GM23338 (cell line): ENCODE measurements around the gene VDAC1. TPM values are rescaled to one million over a fixed set of nuclear protein-coding genes. Genes with fewer than 3 reads are reported as not detected.

Experiments used
- ATAC-seq: fragments of 200-7000 bp; cut with Tn5 transposase; 3 replicates; pipeline ENCODE4 v1.9.1; 2020
- DNase-seq: peaks from one replicate; pipeline ENCODE4 v3.0.0-alpha.2; 2015; ENCODE audit warnings: low spot score
- H2AFZ ChIP-seq: fragments of 200-600 bp; sonication (generic); 2 replicates; pipeline ENCODE4 v1.8.0; 2016; ENCODE audit warnings: antibody characterized with exemption, mild to moderate bottlenecking, moderate library complexity
- H3F3A ChIP-seq: fragments of 200-600 bp; sonication (generic); replicated peaks from 2 replicates; pipeline ENCODE4 v1.8.0; 2017; ENCODE audit warnings: antibody characterized with exemption, mixed run types, low read depth
- H3K27ac ChIP-seq: fragments of 200-600 bp; sonication (generic); 2 replicates; pipeline ENCODE4 v1.6.1; 2016; ENCODE audit warnings: low read depth
- H3K27me3 ChIP-seq: fragments of 200-600 bp; sonication (generic); 2 replicates; pipeline ENCODE4 v1.8.0; 2016; ENCODE audit warnings: mild to moderate bottlenecking, mixed run types, moderate library complexity; ENCODE audit not compliant: insufficient read depth
- H3K36me3 ChIP-seq: fragments of 200-600 bp; sonication (generic); 2 replicates; pipeline ENCODE4 v1.8.0; 2016; ENCODE audit warnings: mild to moderate bottlenecking; ENCODE audit not compliant: insufficient read depth
- H3K4me1 ChIP-seq: fragments of 200-600 bp; sonication (generic); 2 replicates; pipeline ENCODE4 v1.8.0; 2016; ENCODE audit warnings: mild to moderate bottlenecking, moderate library complexity; ENCODE audit not compliant: insufficient read depth
- H3K4me2 ChIP-seq: fragments of 200-600 bp; sonication (generic); 2 replicates; pipeline ENCODE4 v1.7.1; 2017; ENCODE audit warnings: mixed run types
- H3K4me3 ChIP-seq: fragments of 200-600 bp; sonication (generic); 2 replicates; pipeline ENCODE4 v1.6.1; 2016; ENCODE audit warnings: mixed run types
- H3K79me2 ChIP-seq: fragments of 200-600 bp; sonication (generic); replicated peaks from 2 replicates; pipeline ENCODE4 v1.8.0; 2017; ENCODE audit warnings: mild to moderate bottlenecking; ENCODE audit not compliant: insufficient read depth
- H3K9me2 ChIP-seq: fragments of 200-600 bp; sonication (generic); 2 replicates; pipeline ENCODE4 v1.8.0; 2017; ENCODE audit not compliant: insufficient read depth
- H4K20me1 ChIP-seq: fragments of 200-600 bp; sonication (generic); replicated peaks from 2 replicates; pipeline ENCODE4 v1.8.0; 2017; ENCODE audit warnings: mild to moderate bottlenecking; ENCODE audit not compliant: insufficient read depth
- H3K27ac Mint-ChIP-seq: 2 replicates; pipeline ENCODE4 v1.8.0; 2020; ENCODE audit warnings: inconsistent platforms, mild to moderate bottlenecking, moderate library complexity, mixed read lengths
- H3K27me3 Mint-ChIP-seq: 3 replicates; pipeline ENCODE4 v1.8.0; 2022; ENCODE audit warnings: low read depth, mild to moderate bottlenecking, moderate library complexity, mixed read lengths, inconsistent platforms; ENCODE audit not compliant: insufficient read depth, poor library complexity
- H3K36me3 Mint-ChIP-seq: 3 replicates; pipeline ENCODE4 v1.8.0; 2021; ENCODE audit warnings: low read depth, mild to moderate bottlenecking, inconsistent platforms, moderate library complexity, mixed read lengths
- H3K4me1 Mint-ChIP-seq: 3 replicates; pipeline ENCODE4 v1.8.0; 2020; ENCODE audit warnings: mild to moderate bottlenecking, inconsistent platforms, mixed read lengths
- H3K4me3 Mint-ChIP-seq: 3 replicates; pipeline ENCODE4 v1.8.0; 2021; ENCODE audit warnings: moderate library complexity, mild to moderate bottlenecking, inconsistent platforms, mixed read lengths
- H3K9me3 Mint-ChIP-seq: 3 replicates; pipeline ENCODE4 v1.8.0; 2020; ENCODE audit warnings: moderate library complexity, mild to moderate bottlenecking, inconsistent platforms, mixed read lengths
- EZH2 ChIP-seq: fragments of 200-600 bp; sonication (generic); IDR thresholded peaks from one replicate; pipeline ENCODE4 v1.8.0; 2017; ENCODE audit warnings: antibody characterized with exemption, mild to moderate bottlenecking, low read depth; ENCODE audit not compliant: unreplicated experiment
- EZH2phosphoT487 ChIP-seq: fragments of 200-600 bp; sonication (generic); IDR thresholded peaks from one replicate; pipeline ENCODE4 v1.8.1; 2018; ENCODE audit warnings: antibody characterized with exemption; ENCODE audit not compliant: unreplicated experiment
- JUNB ChIP-seq: IDR thresholded peaks from one replicate; pipeline ENCODE4 v1.6.1; 2016; ENCODE audit warnings: antibody characterized with exemption; ENCODE audit not compliant: unreplicated experiment
- POLR2AphosphoS5 ChIP-seq: IDR thresholded peaks from 2 replicates; pipeline ENCODE4 v1.6.1; 2016; ENCODE audit warnings: antibody characterized with exemption, low read depth
- STAT1 ChIP-seq: IDR thresholded peaks from one replicate; pipeline ENCODE4 v1.6.1; 2016; ENCODE audit warnings: antibody characterized with exemption; ENCODE audit not compliant: unreplicated experiment
- ZNF114 ChIP-seq: fragments of 250-450 bp; sonication (Bioruptor Pico); IDR thresholded peaks from 2 replicates; pipeline ENCODE4 v1.5.0; 2020; ENCODE audit warnings: mild to moderate bottlenecking, moderate library complexity
- ZNF331 ChIP-seq: fragments of 250-450 bp; sonication (Bioruptor Pico); IDR thresholded peaks from 2 replicates; pipeline ENCODE4 v1.5.0; 2020; ENCODE audit warnings: low read depth, mild to moderate bottlenecking, moderate library complexity
- polyA plus RNA-seq: library from polyadenylated mRNA; unstranded; fragments of >200 nt; fragmentation: Nextera tagmentation; extraction: Ambion mirVana; gene quantifications from 2 replicates; pipeline ENCODE4 v1.2.1, GENCODE V29; 2016
- total RNA-seq: library from RNA; depleted of rRNA; stranded (reverse); fragments of >200 nt; shearing (Covaris generic); gene quantifications from 2 replicates; pipeline ENCODE4 v1.2.3, GENCODE V29; 2014
- TF ChIP-seq, protein P1 (sequence below): IDR thresholded peaks from 2 replicates; pipeline ENCODE4 v1.6.1; 2016; ENCODE audit warnings: antibody characterized with exemption
- TF ChIP-seq, protein P2 (sequence below): fragments of 250-450 bp; sonication (Bioruptor Pico); IDR thresholded peaks from 2 replicates; pipeline ENCODE4 v1.5.0; 2020; ENCODE audit warnings: mild to moderate bottlenecking, moderate library complexity
- TF ChIP-seq, protein P3 (sequence below): IDR thresholded peaks from one replicate; pipeline ENCODE4 v1.6.1; 2018; ENCODE audit warnings: antibody characterized with exemption; ENCODE audit not compliant: unreplicated experiment

The VDAC1 gene
- total and polyA plus RNA-seq, 2 experiments from 2014 or later: 300 to 329 TPM

DNA sequence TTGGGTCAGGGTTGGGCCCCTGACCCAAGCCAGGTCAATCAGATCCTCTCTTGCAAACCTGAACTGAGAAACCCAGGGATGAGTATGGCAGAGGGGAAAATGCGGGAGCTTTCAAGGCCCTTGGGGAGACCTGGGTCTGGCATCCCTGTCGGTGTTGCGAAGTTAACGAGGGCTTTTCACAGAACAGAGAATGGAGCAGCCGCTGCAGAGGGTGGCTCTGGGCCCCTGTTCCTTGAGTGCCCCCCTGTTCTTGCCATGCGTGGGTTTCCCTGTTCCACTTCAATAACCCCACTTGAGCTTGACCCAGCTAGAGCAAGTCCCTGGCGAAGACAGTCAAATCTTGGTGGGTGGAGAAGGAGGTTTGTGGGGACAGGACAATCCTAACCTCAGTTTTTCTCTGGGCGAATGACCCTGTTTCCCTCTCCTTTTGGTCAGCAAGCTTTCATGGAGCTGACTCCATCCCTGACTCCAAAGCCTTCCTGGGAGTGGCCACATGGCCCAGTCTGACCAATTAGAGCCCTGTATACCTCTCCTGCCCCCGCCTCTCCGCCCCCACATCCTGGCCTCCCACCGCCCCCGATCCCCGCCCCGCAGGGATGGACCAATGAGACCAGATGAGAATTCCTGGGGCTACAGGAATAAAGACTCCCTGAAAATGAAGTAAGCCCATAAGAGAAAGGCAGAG lies 2.9 kb upstream of the VDAC1 start:
- peak; percentile 89 for DNase-seq
- ATAC-seq: peak; percentile 46
- Histone ChIP-seq H3F3A (peaks cover 8% of the 10 kb centered on the region), H4K20me1 (peaks cover 8% of the 10 kb centered on the region), H3K27me3 (no peaks in the 10 kb centered on the region), H3K4me3 (0 out of 2 replicates have a peak overlapping the region, but pooled peaks have one; percentile 35), H3K36me3 (no peaks in the 10 kb centered on the region), H3K79me2 (peaks cover 15% of the 10 kb centered on the region), H2AFZ (peak overlapping the region; percentile 80; the same call in 1 of the 2 replicates), H3K9me2 (no peaks in the 10 kb centered on the region), H3K4me2 (peak overlapping the region; percentile 74), H3K4me1 (peaks cover 28% of the 10 kb centered on the region), H3K27ac (no peak overlapping the region)
- H3K36me3 Mint-ChIP-seq: no peaks in the 10 kb centered on the region; the same call in 2 of the 3 replicates
- H3K4me1 Mint-ChIP-seq: peaks cover 24% of the 10 kb centered on the region
- TF ChIP-seq STAT1 (no peak), POLR2AphosphoS5 (peak; percentile 64), JUNB (no peak), ZNF331 (CRISPR knock-in tag) (no peak)
- peaks cover 19% of the 10 kb centered on the region for H3K27me3 Mint-ChIP-seq
- no peaks in the 10 kb centered on the region for H3K9me3 Mint-ChIP-seq
- no peak overlapping the region for H3K27ac Mint-ChIP-seq
- H3K4me3 Mint-ChIP-seq: peak overlapping the region; percentile 30; the same call in 1 of the 3 replicates

DNA sequence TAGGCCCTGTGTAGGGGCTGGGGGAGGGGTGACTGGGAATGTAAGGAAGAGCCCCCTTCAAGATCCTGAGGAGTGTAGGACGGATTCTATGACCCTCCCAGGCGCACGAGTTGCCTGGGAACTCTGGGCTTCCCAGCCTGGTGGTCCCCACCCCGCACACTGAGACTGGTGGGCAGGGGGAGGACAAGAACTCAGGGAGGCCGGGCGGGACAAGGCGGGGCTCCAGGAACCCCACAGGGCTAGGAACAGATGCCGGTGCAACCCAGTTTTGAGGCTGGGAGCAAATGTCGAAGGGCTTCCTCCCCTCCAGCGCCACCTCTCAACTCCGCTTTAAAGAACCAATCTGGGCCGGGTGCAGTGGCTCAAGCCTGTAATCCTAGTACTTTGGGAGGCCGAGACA lies 1.3 kb upstream of the VDAC1 start:
- Histone ChIP-seq H3K79me2 (peaks cover 31% of the 10 kb centered on the region), H3K4me3 (peak overlapping the region; percentile 93), H3K36me3 (peaks cover 5% of the 10 kb centered on the region; the same call in 1 of the 2 replicates), H3K4me1 (peaks cover 31% of the 10 kb centered on the region), H3K4me2 (peak overlapping the region; percentile 93), H3K27me3 (no peaks in the 10 kb centered on the region), H2AFZ (peak overlapping the region; percentile 90), H3F3A (peaks cover 8% of the 10 kb centered on the region), H3K27ac (no peak overlapping the region), H3K9me2 (no peaks in the 10 kb centered on the region), H4K20me1 (peaks cover 23% of the 10 kb centered on the region)
- Mint-ChIP-seq H3K27ac (no peak overlapping the region), H3K36me3 (peaks cover 10% of the 10 kb centered on the region), H3K4me3 (peak overlapping the region; percentile 91), H3K4me1 (peaks cover 36% of the 10 kb centered on the region), H3K27me3 (peaks cover 17% of the 10 kb centered on the region), H3K9me3 (no peaks in the 10 kb centered on the region)
- peak; percentile 63 for DNase-seq
- ATAC-seq: peak; percentile 2
- TF ChIP-seq, protein P1, sequence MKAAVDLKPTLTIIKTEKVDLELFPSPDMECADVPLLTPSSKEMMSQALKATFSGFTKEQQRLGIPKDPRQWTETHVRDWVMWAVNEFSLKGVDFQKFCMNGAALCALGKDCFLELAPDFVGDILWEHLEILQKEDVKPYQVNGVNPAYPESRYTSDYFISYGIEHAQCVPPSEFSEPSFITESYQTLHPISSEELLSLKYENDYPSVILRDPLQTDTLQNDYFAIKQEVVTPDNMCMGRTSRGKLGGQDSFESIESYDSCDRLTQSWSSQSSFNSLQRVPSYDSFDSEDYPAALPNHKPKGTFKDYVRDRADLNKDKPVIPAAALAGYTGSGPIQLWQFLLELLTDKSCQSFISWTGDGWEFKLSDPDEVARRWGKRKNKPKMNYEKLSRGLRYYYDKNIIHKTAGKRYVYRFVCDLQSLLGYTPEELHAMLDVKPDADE: no peak
- TF ChIP-seq, protein P2, sequence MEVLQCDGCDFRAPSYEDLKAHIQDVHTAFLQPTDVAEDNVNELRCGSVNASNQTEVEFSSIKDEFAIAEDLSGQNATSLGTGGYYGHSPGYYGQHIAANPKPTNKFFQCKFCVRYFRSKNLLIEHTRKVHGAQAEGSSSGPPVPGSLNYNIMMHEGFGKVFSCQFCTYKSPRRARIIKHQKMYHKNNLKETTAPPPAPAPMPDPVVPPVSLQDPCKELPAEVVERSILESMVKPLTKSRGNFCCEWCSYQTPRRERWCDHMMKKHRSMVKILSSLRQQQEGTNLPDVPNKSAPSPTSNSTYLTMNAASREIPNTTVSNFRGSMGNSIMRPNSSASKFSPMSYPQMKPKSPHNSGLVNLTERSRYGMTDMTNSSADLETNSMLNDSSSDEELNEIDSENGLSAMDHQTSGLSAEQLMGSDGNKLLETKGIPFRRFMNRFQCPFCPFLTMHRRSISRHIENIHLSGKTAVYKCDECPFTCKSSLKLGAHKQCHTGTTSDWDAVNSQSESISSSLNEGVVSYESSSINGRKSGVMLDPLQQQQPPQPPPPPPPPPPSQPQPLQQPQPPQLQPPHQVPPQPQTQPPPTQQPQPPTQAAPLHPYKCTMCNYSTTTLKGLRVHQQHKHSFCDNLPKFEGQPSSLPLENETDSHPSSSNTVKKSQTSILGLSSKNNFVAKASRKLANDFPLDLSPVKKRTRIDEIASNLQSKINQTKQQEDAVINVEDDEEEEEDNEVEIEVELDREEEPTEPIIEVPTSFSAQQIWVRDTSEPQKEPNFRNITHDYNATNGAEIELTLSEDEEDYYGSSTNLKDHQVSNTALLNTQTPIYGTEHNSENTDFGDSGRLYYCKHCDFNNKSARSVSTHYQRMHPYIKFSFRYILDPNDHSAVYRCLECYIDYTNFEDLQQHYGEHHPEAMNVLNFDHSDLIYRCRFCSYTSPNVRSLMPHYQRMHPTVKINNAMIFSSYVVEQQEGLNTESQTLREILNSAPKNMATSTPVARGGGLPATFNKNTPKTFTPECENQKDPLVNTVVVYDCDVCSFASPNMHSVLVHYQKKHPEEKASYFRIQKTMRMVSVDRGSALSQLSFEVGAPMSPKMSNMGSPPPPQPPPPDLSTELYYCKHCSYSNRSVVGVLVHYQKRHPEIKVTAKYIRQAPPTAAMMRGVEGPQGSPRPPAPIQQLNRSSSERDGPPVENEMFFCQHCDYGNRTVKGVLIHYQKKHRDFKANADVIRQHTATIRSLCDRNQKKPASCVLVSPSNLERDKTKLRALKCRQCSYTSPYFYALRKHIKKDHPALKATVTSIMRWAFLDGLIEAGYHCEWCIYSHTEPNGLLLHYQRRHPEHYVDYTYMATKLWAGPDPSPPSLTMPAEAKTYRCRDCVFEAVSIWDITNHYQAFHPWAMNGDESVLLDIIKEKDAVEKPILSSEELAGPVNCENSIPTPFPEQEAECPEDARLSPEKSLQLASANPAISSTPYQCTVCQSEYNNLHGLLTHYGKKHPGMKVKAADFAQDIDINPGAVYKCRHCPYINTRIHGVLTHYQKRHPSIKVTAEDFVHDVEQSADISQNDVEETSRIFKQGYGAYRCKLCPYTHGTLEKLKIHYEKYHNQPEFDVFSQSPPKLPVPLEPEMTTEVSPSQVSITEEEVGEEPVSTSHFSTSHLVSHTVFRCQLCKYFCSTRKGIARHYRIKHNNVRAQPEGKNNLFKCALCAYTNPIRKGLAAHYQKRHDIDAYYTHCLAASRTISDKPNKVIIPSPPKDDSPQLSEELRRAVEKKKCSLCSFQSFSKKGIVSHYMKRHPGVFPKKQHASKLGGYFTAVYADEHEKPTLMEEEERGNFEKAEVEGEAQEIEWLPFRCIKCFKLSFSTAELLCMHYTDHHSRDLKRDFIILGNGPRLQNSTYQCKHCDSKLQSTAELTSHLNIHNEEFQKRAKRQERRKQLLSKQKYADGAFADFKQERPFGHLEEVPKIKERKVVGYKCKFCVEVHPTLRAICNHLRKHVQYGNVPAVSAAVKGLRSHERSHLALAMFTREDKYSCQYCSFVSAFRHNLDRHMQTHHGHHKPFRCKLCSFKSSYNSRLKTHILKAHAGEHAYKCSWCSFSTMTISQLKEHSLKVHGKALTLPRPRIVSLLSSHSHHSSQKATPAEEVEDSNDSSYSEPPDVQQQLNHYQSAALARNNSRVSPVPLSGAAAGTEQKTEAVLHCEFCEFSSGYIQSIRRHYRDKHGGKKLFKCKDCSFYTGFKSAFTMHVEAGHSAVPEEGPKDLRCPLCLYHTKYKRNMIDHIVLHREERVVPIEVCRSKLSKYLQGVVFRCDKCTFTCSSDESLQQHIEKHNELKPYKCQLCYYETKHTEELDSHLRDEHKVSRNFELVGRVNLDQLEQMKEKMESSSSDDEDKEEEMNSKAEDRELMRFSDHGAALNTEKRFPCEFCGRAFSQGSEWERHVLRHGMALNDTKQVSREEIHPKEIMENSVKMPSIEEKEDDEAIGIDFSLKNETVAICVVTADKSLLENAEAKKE: no peak
- no peak for TF ChIP-seq STAT1
- TF ChIP-seq EZH2phosphoT487: no peak
- TF ChIP-seq ZNF114 (CRISPR knock-in tag): no peak
- no peak for TF ChIP-seq EZH2
- TF ChIP-seq, protein P3, sequence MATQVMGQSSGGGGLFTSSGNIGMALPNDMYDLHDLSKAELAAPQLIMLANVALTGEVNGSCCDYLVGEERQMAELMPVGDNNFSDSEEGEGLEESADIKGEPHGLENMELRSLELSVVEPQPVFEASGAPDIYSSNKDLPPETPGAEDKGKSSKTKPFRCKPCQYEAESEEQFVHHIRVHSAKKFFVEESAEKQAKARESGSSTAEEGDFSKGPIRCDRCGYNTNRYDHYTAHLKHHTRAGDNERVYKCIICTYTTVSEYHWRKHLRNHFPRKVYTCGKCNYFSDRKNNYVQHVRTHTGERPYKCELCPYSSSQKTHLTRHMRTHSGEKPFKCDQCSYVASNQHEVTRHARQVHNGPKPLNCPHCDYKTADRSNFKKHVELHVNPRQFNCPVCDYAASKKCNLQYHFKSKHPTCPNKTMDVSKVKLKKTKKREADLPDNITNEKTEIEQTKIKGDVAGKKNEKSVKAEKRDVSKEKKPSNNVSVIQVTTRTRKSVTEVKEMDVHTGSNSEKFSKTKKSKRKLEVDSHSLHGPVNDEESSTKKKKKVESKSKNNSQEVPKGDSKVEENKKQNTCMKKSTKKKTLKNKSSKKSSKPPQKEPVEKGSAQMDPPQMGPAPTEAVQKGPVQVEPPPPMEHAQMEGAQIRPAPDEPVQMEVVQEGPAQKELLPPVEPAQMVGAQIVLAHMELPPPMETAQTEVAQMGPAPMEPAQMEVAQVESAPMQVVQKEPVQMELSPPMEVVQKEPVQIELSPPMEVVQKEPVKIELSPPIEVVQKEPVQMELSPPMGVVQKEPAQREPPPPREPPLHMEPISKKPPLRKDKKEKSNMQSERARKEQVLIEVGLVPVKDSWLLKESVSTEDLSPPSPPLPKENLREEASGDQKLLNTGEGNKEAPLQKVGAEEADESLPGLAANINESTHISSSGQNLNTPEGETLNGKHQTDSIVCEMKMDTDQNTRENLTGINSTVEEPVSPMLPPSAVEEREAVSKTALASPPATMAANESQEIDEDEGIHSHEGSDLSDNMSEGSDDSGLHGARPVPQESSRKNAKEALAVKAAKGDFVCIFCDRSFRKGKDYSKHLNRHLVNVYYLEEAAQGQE: no peak
- no peak for TF ChIP-seq JUNB
- TF ChIP-seq ZNF331 (CRISPR knock-in tag): no peak
